Gastrocnemius medialis (tissue), 4 donors: ENCODE results near the gene PTMA.

Experiments used
- POLR2A ChIP-seq, 2 donors: fragments of 450-650 bp; IDR thresholded peaks; one replicate each; pipeline ENCODE4 v1.6.1; 2017; ENCODE audit warnings: antibody characterized with exemption in 2 of 2, mild to moderate bottlenecking in 2 of 2, moderate library complexity in 2 of 2
- TF ChIP-seq, protein P1 (sequence below), 5 experiments: fragments of 450-650 bp in 3 of 5; fragments of 200-600 bp in 2 of 5; sonication (generic) in 2 of 5; IDR thresholded peaks in 4 of 5; conservative IDR thresholded peaks in 1 of 5; 1 replicate in 4 of 5; 2 replicates in 1 of 5; pipeline ENCODE4 v1.5.1; 2016 to 2019; ENCODE audit warnings: antibody characterized with exemption in 5 of 5, mild to moderate bottlenecking in 3 of 5, moderate library complexity in 3 of 5

DNA sequence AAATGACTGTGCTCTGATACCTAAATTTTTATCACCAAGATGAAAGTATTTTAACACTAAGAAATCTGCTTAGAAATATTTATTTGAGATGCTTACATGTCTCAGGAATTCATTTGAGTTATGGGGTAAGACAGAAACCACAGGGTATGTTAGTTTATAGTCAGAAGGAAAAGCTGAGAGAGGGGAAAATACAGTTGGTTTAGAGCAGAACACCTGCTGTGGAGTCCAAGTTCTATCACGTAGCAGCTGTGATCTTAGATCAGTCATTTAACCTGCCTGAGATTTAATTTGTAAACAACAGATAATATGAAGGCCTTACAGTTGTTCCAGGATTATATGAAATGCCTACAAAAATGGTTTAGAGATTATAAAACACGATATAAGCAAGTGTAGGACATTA lies 43.7 kb downstream of the PTMA start:
- TF ChIP-seq, protein P1, sequence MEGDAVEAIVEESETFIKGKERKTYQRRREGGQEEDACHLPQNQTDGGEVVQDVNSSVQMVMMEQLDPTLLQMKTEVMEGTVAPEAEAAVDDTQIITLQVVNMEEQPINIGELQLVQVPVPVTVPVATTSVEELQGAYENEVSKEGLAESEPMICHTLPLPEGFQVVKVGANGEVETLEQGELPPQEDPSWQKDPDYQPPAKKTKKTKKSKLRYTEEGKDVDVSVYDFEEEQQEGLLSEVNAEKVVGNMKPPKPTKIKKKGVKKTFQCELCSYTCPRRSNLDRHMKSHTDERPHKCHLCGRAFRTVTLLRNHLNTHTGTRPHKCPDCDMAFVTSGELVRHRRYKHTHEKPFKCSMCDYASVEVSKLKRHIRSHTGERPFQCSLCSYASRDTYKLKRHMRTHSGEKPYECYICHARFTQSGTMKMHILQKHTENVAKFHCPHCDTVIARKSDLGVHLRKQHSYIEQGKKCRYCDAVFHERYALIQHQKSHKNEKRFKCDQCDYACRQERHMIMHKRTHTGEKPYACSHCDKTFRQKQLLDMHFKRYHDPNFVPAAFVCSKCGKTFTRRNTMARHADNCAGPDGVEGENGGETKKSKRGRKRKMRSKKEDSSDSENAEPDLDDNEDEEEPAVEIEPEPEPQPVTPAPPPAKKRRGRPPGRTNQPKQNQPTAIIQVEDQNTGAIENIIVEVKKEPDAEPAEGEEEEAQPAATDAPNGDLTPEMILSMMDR (IDR thresholded peaks at IDR 0.05 in 4 of 5, conservative IDR thresholded peaks at IDR 0.05 in 1 of 5), result no peak
- TF ChIP-seq POLR2A (IDR thresholded peaks at IDR 0.05), result no peak
